Testis (tissue), 3 donors: ENCODE data around the gene ZNF653. TPM values are rescaled to one million over a fixed set of nuclear protein-coding genes. Genes with fewer than 3 reads are reported as not detected.
A peak's percentile ranks its signal among the peaks of the same experiment; 100 is the strongest.

ENCODE experiments used
- DNase-seq: peaks from one replicate; pipeline ENCODE4 v3.0.0-alpha.2; 2019
- H3K27ac ChIP-seq, 2 donors: fragments of 200-600 bp; sonication (generic); one replicate each; pipeline ENCODE4 v1.5.1; 2019
- H3K27me3 ChIP-seq: fragments of 200-600 bp; sonication (generic); one replicate; pipeline ENCODE4 v1.5.1; 2019
- H3K36me3 ChIP-seq: fragments of 200-600 bp; sonication (generic); one replicate; pipeline ENCODE4 v1.5.1; 2017; ENCODE audit warnings: low read depth; ENCODE audit errors: missing control alignments
- H3K4me1 ChIP-seq: fragments of 200-600 bp; sonication (generic); one replicate; pipeline ENCODE4 v1.5.1; 2019
- H3K4me3 ChIP-seq, 2 donors: fragments of 200-600 bp; sonication (generic); one replicate each; pipeline ENCODE4 v1.5.1; 2017 to 2019
- H3K9me3 ChIP-seq: fragments of 200-600 bp; sonication (generic); one replicate; pipeline ENCODE4 v1.5.1; 2017
- CTCF ChIP-seq, 3 experiments: fragments of 450-650 bp in 2 of 3; fragments of 200-600 bp in 1 of 3; sonication (generic) in 1 of 3; IDR thresholded peaks; one replicate each; pipeline ENCODE4 v1.5.1; 2016 to 2019; ENCODE audit warnings: antibody characterized with exemption in 3 of 3, mild to moderate bottlenecking in 2 of 3, moderate library complexity in 1 of 3
- POLR2A ChIP-seq: fragments of 450-650 bp; IDR thresholded peaks from one replicate; pipeline ENCODE4 v1.6.1; 2017; ENCODE audit warnings: antibody characterized with exemption, mild to moderate bottlenecking, moderate library complexity
- WGBS, 2 donors: methylation state at CpG; one replicate each; pipeline ENCODE4 v1.1.5; 2018; 5-methylcytosine and 5-hydroxymethylcytosine counted together
- intact Hi-C: fragments of 100-400 bp; cut with DNase I; formaldehyde crosslinking; loops from one replicate; pipeline ENCODE4 v1.15.1; 2023; ENCODE audit warnings: low total_unique reads
- polyA plus RNA-seq: library from polyadenylated mRNA; stranded (reverse); fragments of 350-450 nt; fragmentation: Illumina TruSeq; extraction: RNeasy Lipid Tissue Mini Kit (QIAGEN cat#74804); gene quantifications from one replicate; pipeline ENCODE4 v1.2.3, GENCODE V29; 2014; ENCODE audit warnings: low read depth, low replicate concordance; ENCODE audit not compliant: insufficient read depth
- total RNA-seq, 2 donors: library from RNA; depleted of rRNA; stranded (reverse); fragments of >200 nt; gene quantifications; one replicate each; pipeline ENCODE4 v1.2.3, GENCODE V29; 2016

ZNF653 gene
- total and polyA plus RNA-seq, 3 donors from 2014 or later = 36.8 to 53.3 (median 45.9) TPM

DNA sequence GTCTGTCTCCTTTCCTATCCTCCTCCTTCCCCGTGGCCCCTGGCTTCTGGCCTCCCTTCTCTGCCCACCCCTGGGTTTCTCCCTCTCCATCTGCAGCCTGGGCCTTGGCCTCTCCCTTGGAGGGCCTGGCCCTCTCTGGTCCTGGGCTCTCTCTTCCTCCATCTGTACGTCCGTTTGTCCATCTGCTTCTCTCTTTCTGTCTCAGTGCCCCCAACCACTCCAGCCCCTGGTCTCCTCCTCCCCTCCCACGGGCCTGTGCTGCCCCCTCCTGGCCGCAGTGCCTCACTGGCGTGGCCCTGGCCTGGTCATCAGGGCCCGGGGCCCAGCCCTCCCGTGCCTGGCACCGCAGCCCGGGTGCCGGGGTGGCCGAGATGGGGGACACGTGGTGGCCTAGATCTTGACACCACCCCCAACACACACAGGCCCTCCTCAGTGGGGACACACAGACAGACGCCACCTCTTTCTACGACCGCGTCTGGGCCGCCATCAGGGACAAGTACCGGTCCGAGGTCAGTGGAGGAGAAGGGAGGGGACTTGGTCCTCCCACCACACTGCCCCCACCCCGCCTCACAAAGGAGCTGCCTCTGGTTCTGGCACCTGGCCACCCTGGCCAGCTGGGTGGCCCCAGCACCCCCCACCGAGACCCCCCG lies 58.9 kb downstream of the ZNF653 start:
- 69% methylated on average over 14 to 18 of the region's 23 CpGs for WGBS, 2 donors
- intact Hi-C loops = loop anchor here (10.0 kb wide), 1 partner anchor 152 kb away; the partner anchor contains the start of gene TSPAN16
- TF ChIP-seq POLR2A (no peak), CTCF (IDR thresholded peaks at IDR 0.05) (peak; percentile 60 to 68 (median 63))
- no peak for DNase-seq
- Histone ChIP-seq H3K36me3 (no peaks in the 10 kb centered on the region), H3K27ac (no peak overlapping the region), H3K27me3 (no peaks in the 10 kb centered on the region), H3K9me3 (no peaks in the 10 kb centered on the region), H3K4me1 (no peaks in the 10 kb centered on the region), H3K4me3 (no peak overlapping the region)

GRCh38 chr19:11446271-11446651 lies 59.4 kb downstream of the ZNF653 start:
- Histone ChIP-seq H3K27me3 (no peaks in the 10 kb centered on the region), H3K9me3 (no peaks in the 10 kb centered on the region), H3K27ac (no peak overlapping the region), H3K36me3 (no peaks in the 10 kb centered on the region), H3K4me3 (no peak overlapping the region), H3K4me1 (no peaks in the 10 kb centered on the region)
- DNase-seq = no peak
- intact Hi-C loops = loop anchor here (10.0 kb wide), 1 partner anchor 151 kb away; the partner anchor contains the start of gene TSPAN16
- 82 to 83% methylated on average over 6 to 12 of the region's 14 CpGs for WGBS, 2 donors
- no peak for TF ChIP-seq POLR2A
- no peak for TF ChIP-seq CTCF (IDR thresholded peaks at IDR 0.05)

- Histone ChIP-seq H3K27ac (no peak overlapping the region), H3K4me1 (peaks cover 5% of the 10 kb centered on the region), H3K36me3 (no peaks in the 10 kb centered on the region), H3K27me3 (no peaks in the 10 kb centered on the region), H3K9me3 (no peaks in the 10 kb centered on the region), H3K4me3 (no peak overlapping the region)
- TF ChIP-seq CTCF (IDR thresholded peaks at IDR 0.05) (no peak), POLR2A (no peak)
- no peak for DNase-seq
- 90% methylated on average over 3 to 13 of the region's 13 CpGs for WGBS, 2 donors
- intact Hi-C loops = loop anchor here (10.0 kb wide), 1 partner anchor 150 kb away; the partner anchor contains the start of gene TSPAN16
Measured at GRCh38 chr19:11445141-11445540, 60.5 kb downstream of the ZNF653 start.

DNA sequence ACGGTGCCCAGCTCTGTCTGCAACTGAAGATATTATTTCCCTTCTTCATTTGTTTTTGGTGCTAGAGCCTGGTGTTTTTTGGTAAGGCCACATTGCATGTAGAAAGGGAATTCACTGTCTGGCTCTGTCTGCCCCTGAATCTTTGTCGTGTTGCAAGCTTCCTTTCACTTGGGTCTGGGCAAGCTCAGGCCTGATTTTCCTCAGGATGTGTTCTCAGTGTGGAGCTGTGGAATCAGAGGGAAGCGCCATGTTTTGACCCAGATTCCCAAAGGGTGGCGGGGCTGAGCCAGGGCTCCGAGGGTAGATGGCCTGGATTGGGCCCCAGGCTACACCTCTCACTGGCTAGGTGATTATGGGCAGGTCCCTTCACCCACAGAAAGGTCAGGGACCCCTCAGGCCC lies 61.6 kb downstream of the ZNF653 start:
- no peaks in the 10 kb centered on the region for H3K9me3 ChIP-seq
- H3K36me3 ChIP-seq = no peaks in the 10 kb centered on the region
- no peak for TF ChIP-seq CTCF (IDR thresholded peaks at IDR 0.05)
- no peak for TF ChIP-seq POLR2A
- H3K4me1 ChIP-seq = peaks cover 5% of the 10 kb centered on the region
- no peak overlapping the region for H3K27ac ChIP-seq
- H3K27me3 ChIP-seq = no peaks in the 10 kb centered on the region
- no peak for DNase-seq
- 84 to 88% methylated on average over 5 of the region's 5 CpGs for WGBS, 2 donors
- H3K4me3 ChIP-seq = no peak overlapping the region
- intact Hi-C loops = loop anchor here (10.0 kb wide), 1 partner anchor 149 kb away; the partner anchor contains the start of gene TSPAN16

DNA sequence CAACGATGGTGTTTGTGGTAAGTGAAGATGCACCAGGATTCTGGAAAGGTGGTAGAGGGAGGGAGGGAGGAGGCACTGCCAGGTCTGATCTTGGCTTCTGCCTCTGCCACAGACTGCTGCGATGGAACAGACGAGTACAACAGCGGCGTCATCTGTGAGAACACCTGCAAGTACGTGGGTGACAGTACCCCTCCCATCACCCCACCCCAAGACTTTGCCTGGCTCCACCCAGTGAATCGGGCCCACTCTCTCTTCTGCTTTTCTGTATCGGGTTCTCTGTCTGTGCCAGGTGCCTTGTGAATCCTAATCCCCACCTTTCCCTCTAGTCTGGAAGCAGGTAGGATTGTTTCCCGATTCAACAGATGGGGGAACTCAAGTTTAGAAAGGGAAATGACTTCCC lies 67.7 kb downstream of the ZNF653 start:
- TF ChIP-seq POLR2A = no peak
- no peak for TF ChIP-seq CTCF (IDR thresholded peaks at IDR 0.05)
- 91 to 97% methylated on average over 6 to 9 of the region's 9 CpGs for WGBS, 2 donors
- H3K27ac ChIP-seq = no peak overlapping the region
- H3K4me3 ChIP-seq = no peak overlapping the region
- no peaks in the 10 kb centered on the region for H3K27me3 ChIP-seq
- DNase-seq = no peak
- H3K36me3 ChIP-seq = no peaks in the 10 kb centered on the region
- H3K9me3 ChIP-seq = no peaks in the 10 kb centered on the region
- intact Hi-C loops = no loop called here
- H3K4me1 ChIP-seq = peaks cover 18% of the 10 kb centered on the region
